Measurements from ENCODE around the gene GBGT1.

DNA sequence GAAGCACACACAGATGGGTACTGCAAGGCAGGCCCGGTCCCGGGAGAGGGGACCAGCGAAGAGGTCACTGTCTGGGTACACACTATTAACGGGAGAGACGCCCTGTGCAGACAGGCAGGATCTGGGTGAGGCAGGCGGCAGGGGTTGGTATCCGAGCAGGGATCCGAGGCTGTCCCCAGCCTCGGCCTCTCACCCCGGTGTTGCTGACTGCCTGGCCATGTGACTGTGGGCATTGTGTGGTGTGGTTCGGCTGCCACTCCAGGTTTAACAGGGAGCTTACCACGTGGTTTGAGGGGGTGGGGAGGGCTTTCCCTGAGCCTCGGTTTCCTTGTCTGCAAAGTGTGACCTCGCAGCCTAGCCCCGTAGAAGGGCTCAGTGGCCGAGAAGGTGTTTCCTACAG, 31.5 kb downstream of the GBGT1 start:
- TF ChIP-seq, protein P1, sequence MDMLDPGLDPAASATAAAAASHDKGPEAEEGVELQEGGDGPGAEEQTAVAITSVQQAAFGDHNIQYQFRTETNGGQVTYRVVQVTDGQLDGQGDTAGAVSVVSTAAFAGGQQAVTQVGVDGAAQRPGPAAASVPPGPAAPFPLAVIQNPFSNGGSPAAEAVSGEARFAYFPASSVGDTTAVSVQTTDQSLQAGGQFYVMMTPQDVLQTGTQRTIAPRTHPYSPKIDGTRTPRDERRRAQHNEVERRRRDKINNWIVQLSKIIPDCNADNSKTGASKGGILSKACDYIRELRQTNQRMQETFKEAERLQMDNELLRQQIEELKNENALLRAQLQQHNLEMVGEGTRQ (CRISPR knock-in tag; IDR thresholded peaks at IDR 0.05), result no peak
- TF ChIP-seq SIN3A (IDR thresholded peaks at IDR 0.05; ENCODE audit: borderline replicate concordance in 2 of 2, control insufficient read depth in 1 of 2, low read depth in 2 of 2, low read length in 2 of 2) (no peak), PRPF4 (IDR thresholded peaks at IDR 0.05; ENCODE audit: insufficient read depth, low read depth, low read length, poor library complexity, severe bottlenecking) (no peak), RAD51 (IDR thresholded peaks at IDR 0.05; ENCODE audit: borderline replicate concordance, low read depth) (no peak), CTCF (IDR thresholded peaks at IDR 0.05 in 2 of 3, conservative IDR thresholded peaks at IDR 0.05 in 1 of 3; ENCODE audit: insufficient read depth in 2 of 3, low read depth in 1 of 3, low read length in 3 of 3) (no peak), RBBP5 (IDR thresholded peaks at IDR 0.05; ENCODE audit: borderline replicate concordance, insufficient read depth, low read length, poor library complexity, severe bottlenecking) (no peak), PCBP1 (IDR thresholded peaks at IDR 0.05; ENCODE audit: low read depth, low read length, poor library complexity, severe bottlenecking) (no peak), ZNF232 (CRISPR knock-in tag; IDR thresholded peaks at IDR 0.05) (no peak), TCF7 (IDR thresholded peaks at IDR 0.05; ENCODE audit: borderline replicate concordance) (no peak), EP300 (IDR thresholded peaks at IDR 0.05; ENCODE audit: low read length) (no peak)
- TF ChIP-seq, protein P2, sequence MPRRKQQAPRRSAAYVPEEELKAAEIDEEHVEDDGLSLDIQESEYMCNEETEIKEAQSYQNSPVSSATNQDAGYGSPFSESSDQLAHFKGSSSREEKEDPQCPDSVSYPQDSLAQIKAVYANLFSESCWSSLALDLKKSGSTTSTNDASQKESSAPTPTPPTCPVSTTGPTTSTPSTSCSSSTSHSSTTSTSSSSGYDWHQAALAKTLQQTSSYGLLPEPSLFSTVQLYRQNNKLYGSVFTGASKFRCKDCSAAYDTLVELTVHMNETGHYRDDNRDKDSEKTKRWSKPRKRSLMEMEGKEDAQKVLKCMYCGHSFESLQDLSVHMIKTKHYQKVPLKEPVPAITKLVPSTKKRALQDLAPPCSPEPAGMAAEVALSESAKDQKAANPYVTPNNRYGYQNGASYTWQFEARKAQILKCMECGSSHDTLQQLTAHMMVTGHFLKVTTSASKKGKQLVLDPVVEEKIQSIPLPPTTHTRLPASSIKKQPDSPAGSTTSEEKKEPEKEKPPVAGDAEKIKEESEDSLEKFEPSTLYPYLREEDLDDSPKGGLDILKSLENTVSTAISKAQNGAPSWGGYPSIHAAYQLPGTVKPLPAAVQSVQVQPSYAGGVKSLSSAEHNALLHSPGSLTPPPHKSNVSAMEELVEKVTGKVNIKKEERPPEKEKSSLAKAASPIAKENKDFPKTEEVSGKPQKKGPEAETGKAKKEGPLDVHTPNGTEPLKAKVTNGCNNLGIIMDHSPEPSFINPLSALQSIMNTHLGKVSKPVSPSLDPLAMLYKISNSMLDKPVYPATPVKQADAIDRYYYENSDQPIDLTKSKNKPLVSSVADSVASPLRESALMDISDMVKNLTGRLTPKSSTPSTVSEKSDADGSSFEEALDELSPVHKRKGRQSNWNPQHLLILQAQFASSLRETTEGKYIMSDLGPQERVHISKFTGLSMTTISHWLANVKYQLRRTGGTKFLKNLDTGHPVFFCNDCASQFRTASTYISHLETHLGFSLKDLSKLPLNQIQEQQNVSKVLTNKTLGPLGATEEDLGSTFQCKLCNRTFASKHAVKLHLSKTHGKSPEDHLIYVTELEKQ (CRISPR knock-in tag; IDR thresholded peaks at IDR 0.05), result no peak
- TF ChIP-seq, protein P3, sequence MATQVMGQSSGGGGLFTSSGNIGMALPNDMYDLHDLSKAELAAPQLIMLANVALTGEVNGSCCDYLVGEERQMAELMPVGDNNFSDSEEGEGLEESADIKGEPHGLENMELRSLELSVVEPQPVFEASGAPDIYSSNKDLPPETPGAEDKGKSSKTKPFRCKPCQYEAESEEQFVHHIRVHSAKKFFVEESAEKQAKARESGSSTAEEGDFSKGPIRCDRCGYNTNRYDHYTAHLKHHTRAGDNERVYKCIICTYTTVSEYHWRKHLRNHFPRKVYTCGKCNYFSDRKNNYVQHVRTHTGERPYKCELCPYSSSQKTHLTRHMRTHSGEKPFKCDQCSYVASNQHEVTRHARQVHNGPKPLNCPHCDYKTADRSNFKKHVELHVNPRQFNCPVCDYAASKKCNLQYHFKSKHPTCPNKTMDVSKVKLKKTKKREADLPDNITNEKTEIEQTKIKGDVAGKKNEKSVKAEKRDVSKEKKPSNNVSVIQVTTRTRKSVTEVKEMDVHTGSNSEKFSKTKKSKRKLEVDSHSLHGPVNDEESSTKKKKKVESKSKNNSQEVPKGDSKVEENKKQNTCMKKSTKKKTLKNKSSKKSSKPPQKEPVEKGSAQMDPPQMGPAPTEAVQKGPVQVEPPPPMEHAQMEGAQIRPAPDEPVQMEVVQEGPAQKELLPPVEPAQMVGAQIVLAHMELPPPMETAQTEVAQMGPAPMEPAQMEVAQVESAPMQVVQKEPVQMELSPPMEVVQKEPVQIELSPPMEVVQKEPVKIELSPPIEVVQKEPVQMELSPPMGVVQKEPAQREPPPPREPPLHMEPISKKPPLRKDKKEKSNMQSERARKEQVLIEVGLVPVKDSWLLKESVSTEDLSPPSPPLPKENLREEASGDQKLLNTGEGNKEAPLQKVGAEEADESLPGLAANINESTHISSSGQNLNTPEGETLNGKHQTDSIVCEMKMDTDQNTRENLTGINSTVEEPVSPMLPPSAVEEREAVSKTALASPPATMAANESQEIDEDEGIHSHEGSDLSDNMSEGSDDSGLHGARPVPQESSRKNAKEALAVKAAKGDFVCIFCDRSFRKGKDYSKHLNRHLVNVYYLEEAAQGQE (IDR thresholded peaks at IDR 0.05; ENCODE audit: borderline replicate concordance), result no peak
- TF ChIP-seq, protein P3 (CRISPR knock-in tag; IDR thresholded peaks at IDR 0.05; ENCODE audit: low read depth), result no peak

Measured in K562 (cell line).